ENCODE measurements around the gene SPTBN2. TPM values are rescaled to one million over a fixed set of nuclear protein-coding genes. Genes with fewer than 3 reads are reported as not detected.

The SPTBN2 gene
- total and polyA plus RNA-seq, 4 donors = 4.7 to 16.1 (median 11.3) TPM

- Histone ChIP-seq H3K27me3 (ENCODE audit: control insufficient read depth in 3 of 3, insufficient read depth in 3 of 3, low read length in 2 of 3) (no peaks in the 10 kb centered on the region), H3K9me3 (ENCODE audit: control insufficient read depth in 4 of 4, insufficient read depth in 3 of 4, low read length in 3 of 4) (no peaks in the 10 kb centered on the region), H3K36me3 (ENCODE audit: control insufficient read depth in 4 of 4, insufficient read depth in 4 of 4, low read length in 4 of 4) (no peaks in the 10 kb centered on the region), H3K9ac (ENCODE audit: insufficient read depth in 1 of 2, low read length in 2 of 2) (peak overlapping the region; percentile 55), H3K27ac (ENCODE audit: low read depth in 1 of 2, low read length in 1 of 2) (peak overlapping the region; percentile 28 to 86), H3K4me3 (peak overlapping the region; percentile 67), H3K4me1 (ENCODE audit: control insufficient read depth in 5 of 5, insufficient read depth in 5 of 5, low read length in 5 of 5) (peaks cover 0 to 10% (median 0%) of the 10 kb centered on the region in 5 donors)
- ATAC-seq (ENCODE audit: insufficient read depth, low FRiP score) = peak; percentile 90
- no peak for TF ChIP-seq CTCF (IDR thresholded peaks at IDR 0.05; ENCODE audit: control extremely low read depth, extremely low read depth)
- 0 to 1% methylated on average over 55 to 95 of the region's 95 CpGs for WGBS, 2 donors
- DNase-seq = peak; percentile 79 to 88 (median 80)
These were observed 15.7 kb upstream of the SPTBN2 start for GRCh38 chr11:66744485-66745355.

GRCh38 chr11:66743271-66743968 lies 14.4 kb upstream of the SPTBN2 start:
- no peak for DNase-seq
- TF ChIP-seq CTCF (IDR thresholded peaks at IDR 0.05; ENCODE audit: control extremely low read depth, extremely low read depth) = no peak
- no peaks in the 10 kb centered on the region for H3K9me3 ChIP-seq (ENCODE audit: control insufficient read depth in 4 of 4, insufficient read depth in 3 of 4, low read length in 3 of 4)
- 74 to 90% methylated on average over 16 of the region's 16 CpGs for WGBS, 2 donors
- H3K4me1 ChIP-seq (ENCODE audit: control insufficient read depth in 5 of 5, insufficient read depth in 5 of 5, low read length in 5 of 5) = peaks cover 0 to 10% (median 0%) of the 10 kb centered on the region in 5 donors
- no peaks in the 10 kb centered on the region for H3K27me3 ChIP-seq (ENCODE audit: control insufficient read depth in 3 of 3, insufficient read depth in 3 of 3, low read length in 2 of 3)
- peak overlapping the region in 1 of 2 donors; percentile 20 for H3K27ac ChIP-seq (ENCODE audit: low read depth in 1 of 2, low read length in 1 of 2)
- H3K36me3 ChIP-seq (ENCODE audit: control insufficient read depth in 4 of 4, insufficient read depth in 4 of 4, low read length in 4 of 4) = no peaks in the 10 kb centered on the region
- H3K9ac ChIP-seq (ENCODE audit: insufficient read depth in 1 of 2, low read length in 2 of 2) = no peak overlapping the region
- no peak for ATAC-seq (ENCODE audit: insufficient read depth, low FRiP score)
- H3K4me3 ChIP-seq = no peak overlapping the region

- Histone ChIP-seq H3K9me3 (ENCODE audit: control insufficient read depth in 4 of 4, insufficient read depth in 3 of 4, low read length in 3 of 4) (no peaks in the 10 kb centered on the region), H3K9ac (ENCODE audit: insufficient read depth in 1 of 2, low read length in 2 of 2) (no peak overlapping the region), H3K27ac (ENCODE audit: low read depth in 1 of 2, low read length in 1 of 2) (no peak overlapping the region), H3K4me3 (no peak overlapping the region), H3K36me3 (ENCODE audit: control insufficient read depth in 4 of 4, insufficient read depth in 4 of 4, low read length in 4 of 4) (no peaks in the 10 kb centered on the region), H3K4me1 (ENCODE audit: control insufficient read depth in 5 of 5, insufficient read depth in 5 of 5, low read length in 5 of 5) (peaks cover 0 to 10% (median 0%) of the 10 kb centered on the region in 5 donors), H3K27me3 (ENCODE audit: control insufficient read depth in 3 of 3, insufficient read depth in 3 of 3, low read length in 2 of 3) (no peaks in the 10 kb centered on the region)
- WGBS, 2 donors = 77 to 81% methylated on average over 2 of the region's 2 CpGs
- ATAC-seq (ENCODE audit: insufficient read depth, low FRiP score) (no peak), DNase-seq (no peak)
- TF ChIP-seq CTCF (IDR thresholded peaks at IDR 0.05; ENCODE audit: control extremely low read depth, extremely low read depth) = no peak
These were observed 12.1 kb upstream of the SPTBN2 start for GRCh38 chr11:66741153-66741552.

All from lung (tissue), 12 donors.